Posterior cingulate gyrus (tissue), 11 donors: ENCODE results near the gene TOMM20.

ENCODE experiments used
- DNase-seq, 10 donors: peaks; one replicate each; pipeline versions ENCODE4 v3.0.0 to v3.0.0-alpha.2; 2020 to 2021; ENCODE audit warnings: mixed read lengths in 3 of 10
- intact Hi-C: fragments of 100-400 bp; cut with DNase I; formaldehyde crosslinking; loops from one replicate; pipeline ENCODE4 v1.15.1; 2023

The TOMM20 gene

DNA sequence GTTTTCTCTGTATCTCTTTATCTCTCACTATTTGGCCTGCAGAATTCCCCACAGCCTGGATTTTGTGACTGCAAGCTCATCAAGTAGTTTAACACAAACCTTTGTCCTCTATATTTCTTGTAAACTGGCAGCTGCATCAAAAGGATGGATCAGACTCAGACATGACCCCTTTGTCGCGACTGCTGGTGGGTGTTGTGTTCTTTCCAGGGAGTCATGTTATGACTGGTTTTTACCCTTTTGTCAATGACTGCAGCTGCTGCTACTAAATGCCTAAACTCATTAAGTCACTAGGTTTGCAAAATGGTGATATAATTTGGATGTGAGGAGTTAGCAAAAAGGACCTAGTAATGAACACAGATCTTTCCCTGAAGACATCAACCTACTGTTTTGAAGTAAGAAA lies 10.2 kb upstream of the TOMM20 start:
- intact Hi-C loops = no loop called here

GRCh38 chr1:235136111-235136510 lies 7.5 kb upstream of the TOMM20 start:
- intact Hi-C loops = no loop called here
- no peak for DNase-seq

More for the DNA sequence above, 10.2 kb upstream of the TOMM20 start:
- DNase-seq = no peak

- intact Hi-C loops = no loop called here
- no peak for DNase-seq
Observed at GRCh38 chr1:235134171-235134570, 5.5 kb upstream of the TOMM20 start.

DNA sequence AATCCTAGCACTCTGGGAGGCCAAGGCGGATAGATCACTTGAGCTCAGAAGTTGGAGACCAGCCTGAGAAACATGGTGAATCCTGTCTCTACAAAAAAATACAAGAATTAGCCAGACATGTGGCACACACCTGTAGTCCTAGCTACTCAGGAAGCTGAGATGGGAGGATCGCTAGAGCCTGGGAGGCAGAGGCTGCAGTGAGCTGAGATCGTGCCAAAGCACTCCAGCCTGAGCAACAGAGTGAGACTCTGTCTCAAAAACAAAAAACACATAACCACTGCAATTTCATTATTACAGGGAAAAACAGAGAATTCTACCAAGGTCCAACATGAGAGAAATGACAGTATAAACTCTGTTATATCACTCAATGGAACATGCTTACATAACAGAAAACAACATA lies 4.4 kb upstream of the TOMM20 start:
- intact Hi-C loops = no loop called here
- DNase-seq = no peak

- intact Hi-C loops = no loop called here
- no peak for DNase-seq
Observed at GRCh38 chr1:235131961-235132360, 3.3 kb upstream of the TOMM20 start.

DNA sequence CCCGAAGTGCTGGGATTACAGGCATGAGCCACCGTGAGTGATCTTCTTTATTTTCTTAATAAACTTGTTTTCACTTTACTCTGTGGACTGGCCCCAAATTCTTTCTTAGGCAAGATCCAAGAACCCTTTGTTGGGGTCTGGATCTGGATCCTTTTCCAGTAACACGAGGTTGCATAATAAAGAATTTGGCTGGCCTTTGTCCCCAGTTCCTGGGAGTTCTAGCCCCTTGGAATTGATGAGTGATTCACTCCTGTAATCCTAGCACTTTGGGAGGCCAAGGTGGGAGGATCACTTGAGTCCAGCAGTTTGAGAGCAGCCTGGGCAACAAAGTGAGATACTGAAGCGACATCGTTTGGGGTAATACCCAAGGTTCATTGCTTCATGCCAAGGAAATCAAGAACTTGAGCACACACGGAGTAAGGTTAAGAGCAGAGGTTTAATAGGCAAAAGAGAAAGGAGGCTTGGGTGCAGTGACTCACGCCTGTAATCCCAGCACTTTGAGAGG lies 2.2 kb upstream of the TOMM20 start:
- intact Hi-C loops = no loop called here
- no peak for DNase-seq

- DNase-seq = no peak
- intact Hi-C loops = loop anchor here (2.0 to 10.0 kb wide), 3 partner anchors 32 to 757 kb away; partner anchors contain the start of genes ARID4B, COA6, GGPS1 and RBM34
Observed at GRCh38 chr1:235129774-235130570, 1.3 kb upstream of the TOMM20 start.

GRCh38 chr1:235127732-235128455 lies 743 bp downstream of the TOMM20 start:
- intact Hi-C loops = loop anchor here (2.0 to 10.0 kb wide), 3 partner anchors 34 to 755 kb away; partner anchors contain the start of genes ARID4B, COA6, GGPS1 and RBM34
- no peak for DNase-seq

GRCh38 chr1:235127203-235127602 lies 1.4 kb downstream of the TOMM20 start:
- no peak for DNase-seq
- intact Hi-C loops = loop anchor here (5.0 to 10.0 kb wide), 2 partner anchors 35 to 198 kb away; partner anchors contain the start of genes ARID4B, GGPS1 and RBM34

DNA sequence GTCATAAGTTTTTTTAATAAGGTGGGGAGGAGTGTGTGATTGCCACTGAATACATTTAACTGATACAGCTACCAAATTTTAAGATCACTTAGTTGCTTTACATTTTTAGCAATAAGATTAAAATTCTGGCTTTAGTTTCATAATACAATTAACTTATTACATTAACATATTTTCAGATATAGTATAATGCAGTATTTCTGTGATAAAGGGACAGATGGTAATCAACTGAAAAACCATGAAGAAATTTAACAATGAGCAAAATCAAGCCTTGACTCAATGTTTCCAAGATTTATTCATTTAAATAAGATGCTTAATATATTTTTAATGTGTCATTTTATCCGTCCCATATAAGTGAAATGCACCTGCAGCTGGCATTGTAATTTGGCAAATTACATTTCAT lies 4.0 kb downstream of the TOMM20 start:
- no peak for DNase-seq
- intact Hi-C loops = loop anchor here (5.0 to 10.0 kb wide), 2 partner anchors 38 to 200 kb away; partner anchors contain the start of genes ARID4B, GGPS1 and RBM34

DNA sequence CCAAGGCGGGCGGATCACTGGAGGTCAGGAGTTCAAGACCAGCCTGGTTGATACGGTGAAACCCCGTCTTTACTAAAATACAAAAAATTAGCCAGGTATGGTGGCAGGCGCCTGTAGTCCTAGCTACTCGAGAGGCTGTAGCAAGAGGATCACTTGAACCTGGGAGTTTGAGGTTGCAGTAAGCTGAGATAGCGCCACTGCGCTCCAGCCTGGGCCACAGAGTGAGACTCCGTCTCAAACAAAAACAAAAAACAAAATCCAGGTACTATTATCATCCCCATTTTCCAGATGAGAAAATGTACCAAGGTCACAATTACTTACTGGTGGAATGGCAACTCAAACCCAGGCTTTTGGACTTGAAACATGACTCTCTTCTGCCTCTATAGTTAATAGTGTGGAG lies 4.5 kb downstream of the TOMM20 start:
- intact Hi-C loops = loop anchor here (10.0 kb wide), 1 partner anchor 201 kb away; the partner anchor contains the start of genes ARID4B and GGPS1

DNA sequence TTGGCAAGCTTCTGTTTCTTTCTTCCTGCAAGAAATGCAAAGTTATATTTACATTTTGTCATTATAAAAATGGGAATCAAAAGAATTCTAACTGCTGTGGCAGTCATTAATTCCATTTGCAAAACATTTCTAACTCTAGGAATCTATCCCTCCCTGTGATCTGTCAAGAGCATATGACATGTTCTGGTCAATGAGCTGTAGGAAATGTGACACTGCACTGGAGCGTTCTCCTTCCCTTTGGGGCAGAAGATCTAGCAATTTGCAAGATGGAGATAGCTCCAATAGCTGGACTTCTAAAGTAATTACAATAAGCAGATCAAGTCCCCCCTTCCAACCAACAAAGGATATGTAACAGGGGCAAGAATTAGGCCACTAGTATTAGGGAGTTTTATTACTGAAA lies 6.3 kb downstream of the TOMM20 start:
- DNase-seq = no peak
- intact Hi-C loops = loop anchor here (10.0 kb wide), 1 partner anchor 202 kb away; the partner anchor contains the start of genes ARID4B and GGPS1

More for the DNA sequence above, 4.5 kb downstream of the TOMM20 start:
- DNase-seq = no peak

DNA sequence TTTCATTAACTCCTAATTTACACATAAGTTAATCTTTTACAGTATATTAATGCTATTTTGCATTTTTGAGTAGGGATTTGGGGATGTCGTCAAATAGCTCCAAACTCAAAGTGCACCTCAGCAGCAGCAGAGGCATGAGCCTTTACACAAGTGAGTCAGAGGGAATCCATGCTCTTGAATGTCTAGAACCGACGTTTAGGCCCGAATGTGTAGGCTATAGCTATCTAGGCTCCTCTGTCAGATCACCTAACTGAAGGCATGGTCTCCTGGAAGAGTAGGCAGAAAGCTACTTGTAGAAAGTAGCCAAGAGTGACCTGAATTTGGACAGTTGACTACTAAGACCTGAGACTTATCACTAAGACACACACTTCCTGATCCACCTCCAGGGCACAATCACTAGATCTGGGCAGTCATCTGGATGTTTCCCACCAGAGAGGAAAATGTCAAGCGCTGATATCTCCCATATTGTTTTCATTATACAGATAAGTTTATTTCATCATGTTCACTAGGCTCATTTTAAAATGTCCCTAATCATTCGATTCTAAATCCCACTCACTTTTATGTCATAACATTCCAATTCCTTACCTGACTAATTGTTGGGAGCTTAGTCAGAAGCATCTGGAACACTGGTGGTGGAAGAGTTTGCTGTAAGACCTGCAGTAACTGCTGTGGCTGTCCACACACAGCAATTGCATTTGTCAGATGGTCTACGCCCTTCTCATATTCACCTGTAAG lies 15.3 kb downstream of the TOMM20 start:
- no peak for DNase-seq
- intact Hi-C loops = no loop called here

GRCh38 chr1:235112297-235113182 lies 16.1 kb downstream of the TOMM20 start:
- no peak for DNase-seq
- intact Hi-C loops = no loop called here

DNA sequence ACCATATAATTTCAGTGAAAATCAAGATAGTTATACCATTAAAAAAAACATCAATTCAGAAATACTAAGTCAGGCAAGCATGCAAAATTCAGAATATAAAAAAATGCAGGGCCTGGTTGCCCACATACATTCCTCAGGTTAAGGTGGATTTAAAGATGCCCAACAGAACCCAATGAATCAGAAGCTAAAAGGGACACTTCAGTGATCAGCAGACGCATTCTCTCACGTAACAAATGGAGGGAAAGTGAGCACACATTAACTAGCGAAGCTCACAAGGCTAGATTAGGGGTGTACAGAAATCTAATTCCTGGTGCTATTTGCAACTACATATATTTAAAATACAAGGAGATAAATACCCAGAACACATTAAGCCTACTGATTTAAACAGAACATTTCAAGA lies 17.5 kb downstream of the TOMM20 start:
- intact Hi-C loops = no loop called here

GRCh38 chr1:235108876-235109275 lies 19.8 kb downstream of the TOMM20 start:
- no peak for DNase-seq
- intact Hi-C loops = no loop called here

More for the DNA sequence above, 17.5 kb downstream of the TOMM20 start:
- no peak for DNase-seq

GRCh38 chr1:235108185-235108593 lies 20.4 kb downstream of the TOMM20 start:
- intact Hi-C loops = no loop called here
- no peak for DNase-seq

DNA sequence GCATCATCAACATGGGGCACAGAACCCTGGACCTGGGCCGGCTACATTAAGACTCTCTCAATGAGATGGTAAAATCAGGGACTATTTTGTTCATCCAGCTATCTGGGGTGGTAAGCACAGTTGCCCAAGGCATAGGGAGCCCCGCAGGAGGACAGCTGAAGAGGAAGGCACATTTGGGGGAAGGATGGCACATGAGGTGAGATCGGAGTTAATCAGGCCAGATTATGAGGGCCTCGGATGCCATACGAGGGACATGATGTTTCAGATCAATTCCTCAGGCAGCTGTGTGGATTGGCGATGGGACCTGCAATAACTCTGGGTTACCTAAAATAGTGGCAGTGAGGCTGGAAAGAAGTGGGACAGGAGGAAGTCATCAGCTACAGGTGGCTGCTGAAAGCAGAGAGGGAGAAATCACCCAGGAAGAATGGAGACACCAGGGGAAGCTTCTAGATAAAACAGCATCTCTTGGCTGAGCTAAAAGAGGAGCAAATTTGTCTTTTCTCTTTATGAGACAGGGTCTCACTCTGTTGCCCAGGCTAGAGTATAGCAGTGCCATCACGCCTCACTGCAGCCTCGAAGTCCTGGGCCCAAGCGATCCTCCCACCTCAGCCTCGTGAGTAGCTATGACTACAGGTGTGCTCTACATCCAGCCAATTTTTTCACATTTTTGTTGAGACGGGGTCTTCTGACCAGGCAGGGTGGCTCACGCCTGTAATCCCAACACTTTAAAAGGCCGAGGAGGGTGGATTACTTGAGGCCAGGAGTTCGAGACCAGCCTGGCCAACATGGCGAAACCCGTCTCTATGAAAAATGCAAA lies 21.1 kb downstream of the TOMM20 start:
- no peak for DNase-seq
- intact Hi-C loops = no loop called here

DNA sequence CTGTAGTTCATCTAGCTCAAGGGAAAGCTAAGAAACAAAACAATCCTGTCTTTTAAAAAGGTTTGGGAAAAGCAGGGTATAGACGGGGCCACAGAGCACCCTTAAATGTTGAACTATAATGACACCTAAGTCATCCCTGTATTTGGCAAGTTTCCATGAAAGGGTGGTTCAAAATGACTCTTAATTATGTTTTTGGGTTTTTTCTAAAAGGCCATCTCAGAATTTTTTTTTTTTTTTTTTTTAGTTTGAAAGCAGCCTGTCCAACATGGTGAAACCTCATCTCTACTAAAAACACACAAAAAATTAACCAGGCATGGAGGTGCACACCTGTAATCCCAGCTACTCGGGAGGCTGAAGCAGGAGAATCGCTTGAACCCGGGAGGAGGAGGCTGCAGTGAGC lies 22.2 kb downstream of the TOMM20 start:
- intact Hi-C loops = no loop called here
- no peak for DNase-seq
